Measurements from ENCODE around the gene UTP25. TPM values are rescaled to one million over a fixed set of nuclear protein-coding genes. Genes with fewer than 3 reads are reported as not detected.

Gene UTP25
- total RNA-seq, 1 experiment from 2014 or later: 12.7 TPM

GRCh38 chr1:209805875-209806760, 21.7 kb upstream of the UTP25 start, which contains the start of gene IRF6:
Gene IRF6, minus strand, starts transcription at chr1:209806142. Its CDS starts 4,729 bp downstream, at chr1:209801413.
- DNase-seq (ENCODE audit: low read depth, low spot score) (peak; percentile 88), ATAC-seq (peak; percentile 92)
- peak within 1 kb of the TSS; percentile 80 to 91 for H3K4me3 ChIP-seq (replicated peaks in 1 of 2; ENCODE audit: low read depth in 1 of 2, low read length in 2 of 2)
- CTCF ChIA-PET: interaction anchor here (0.8 to 1.7 kb wide), 3 partner anchors 17 to 58 kb away, joined by 3 to 7 read pairs (median 4); no protein-coding TSS in a partner anchor
- H3K79me2 ChIP-seq (ENCODE audit: insufficient read depth, low read length): peaks cover 28% of the 10 kb centered on the region; the same call in 1 of the 2 replicates
- H3K4me2 ChIP-seq (ENCODE audit: low read length): peak within 1 kb of the TSS; percentile 98
- H3K9ac ChIP-seq (ENCODE audit: low read length): peak within 1 kb of the TSS; percentile 87
- POLR2A ChIA-PET: interaction anchor here (0.8 to 1.8 kb wide), 2 partner anchors 17 to 21 kb away, joined by 3 to 9 read pairs; partner anchors contain the start of gene UTP25
- H2AFZ ChIP-seq (ENCODE audit: low read depth, low read length, poor library complexity, severe bottlenecking): no peak within 1 kb of the TSS
- BruUV-seq (replicated peaks): TSS peak; percentile 98
- no peaks in the 10 kb centered on the region for H4K20me1 ChIP-seq (ENCODE audit: insufficient read depth)
- no peaks in the 10 kb centered on the region for H3K36me3 ChIP-seq (ENCODE audit: control insufficient read depth in 1 of 2, insufficient read depth in 2 of 2, low read length in 2 of 2)
- H3K27me3 ChIP-seq (ENCODE audit: insufficient read depth, low read length): no peaks in the 10 kb centered on the region
- no peaks in the 10 kb centered on the region for H3K9me3 ChIP-seq (ENCODE audit: control insufficient read depth in 1 of 2, insufficient read depth in 1 of 2, low read depth in 1 of 2, low read length in 2 of 2)
- peaks cover 11 to 38% of the 10 kb centered on the region in 2 experiments for H3K4me1 ChIP-seq (ENCODE audit: control insufficient read depth in 1 of 2, insufficient read depth in 2 of 2, low read length in 2 of 2)
- RAD21 ChIA-PET (ENCODE audit: low non-redundant PET in 1 of 2, low total read pairs in 2 of 2, uncharacterized antibody in 2 of 2, unreplicated experiment in 2 of 2): interaction anchor here in 1 of 2 experiments (0.7 kb wide), 1 partner anchor 52 kb away, joined by 4 read pairs; no protein-coding TSS in a partner anchor
- peak within 1 kb of the TSS; percentile 64 for H3K27ac ChIP-seq (ENCODE audit: low read depth, low read length)
- intact Hi-C loops (cut with micrococcal nuclease): loop anchor here (1.0 kb wide), 1 partner anchor 22 kb away; the partner anchor contains the start of gene C1orf74
- no peaks in the 10 kb centered on the region for H3K9me2 ChIP-seq (ENCODE audit: insufficient read depth)
- TF ChIP-seq, protein P1, sequence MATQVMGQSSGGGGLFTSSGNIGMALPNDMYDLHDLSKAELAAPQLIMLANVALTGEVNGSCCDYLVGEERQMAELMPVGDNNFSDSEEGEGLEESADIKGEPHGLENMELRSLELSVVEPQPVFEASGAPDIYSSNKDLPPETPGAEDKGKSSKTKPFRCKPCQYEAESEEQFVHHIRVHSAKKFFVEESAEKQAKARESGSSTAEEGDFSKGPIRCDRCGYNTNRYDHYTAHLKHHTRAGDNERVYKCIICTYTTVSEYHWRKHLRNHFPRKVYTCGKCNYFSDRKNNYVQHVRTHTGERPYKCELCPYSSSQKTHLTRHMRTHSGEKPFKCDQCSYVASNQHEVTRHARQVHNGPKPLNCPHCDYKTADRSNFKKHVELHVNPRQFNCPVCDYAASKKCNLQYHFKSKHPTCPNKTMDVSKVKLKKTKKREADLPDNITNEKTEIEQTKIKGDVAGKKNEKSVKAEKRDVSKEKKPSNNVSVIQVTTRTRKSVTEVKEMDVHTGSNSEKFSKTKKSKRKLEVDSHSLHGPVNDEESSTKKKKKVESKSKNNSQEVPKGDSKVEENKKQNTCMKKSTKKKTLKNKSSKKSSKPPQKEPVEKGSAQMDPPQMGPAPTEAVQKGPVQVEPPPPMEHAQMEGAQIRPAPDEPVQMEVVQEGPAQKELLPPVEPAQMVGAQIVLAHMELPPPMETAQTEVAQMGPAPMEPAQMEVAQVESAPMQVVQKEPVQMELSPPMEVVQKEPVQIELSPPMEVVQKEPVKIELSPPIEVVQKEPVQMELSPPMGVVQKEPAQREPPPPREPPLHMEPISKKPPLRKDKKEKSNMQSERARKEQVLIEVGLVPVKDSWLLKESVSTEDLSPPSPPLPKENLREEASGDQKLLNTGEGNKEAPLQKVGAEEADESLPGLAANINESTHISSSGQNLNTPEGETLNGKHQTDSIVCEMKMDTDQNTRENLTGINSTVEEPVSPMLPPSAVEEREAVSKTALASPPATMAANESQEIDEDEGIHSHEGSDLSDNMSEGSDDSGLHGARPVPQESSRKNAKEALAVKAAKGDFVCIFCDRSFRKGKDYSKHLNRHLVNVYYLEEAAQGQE (IDR thresholded peaks at IDR 0.05; ENCODE audit: low read depth): no peak
- TF ChIP-seq CEBPB (IDR thresholded peaks at IDR 0.05; ENCODE audit: low read depth) (no peak), YY1 (IDR thresholded peaks at IDR 0.05; ENCODE audit: extremely low read depth, insufficient replicate concordance, low read depth, low read length) (peak; percentile 55), POLR2A (IDR thresholded peaks at IDR 0.05; ENCODE audit: borderline replicate concordance, extremely low read depth, insufficient read depth, insufficient read length) (peak; percentile 75), FOSL1 (IDR thresholded peaks at IDR 0.05; ENCODE audit: low read depth) (no peak), CBX3 (IDR thresholded peaks at IDR 0.05; ENCODE audit: low read depth) (no peak; the same call in 1 of the 2 replicates), EZH2phosphoT487 (IDR thresholded peaks at IDR 0.05; ENCODE audit: borderline replicate concordance) (no peak), POLR2AphosphoS5 (IDR thresholded peaks at IDR 0.05; ENCODE audit: low read depth, low read length) (peak; percentile 96), JUND (IDR thresholded peaks at IDR 0.05) (no peak), SRF (IDR thresholded peaks at IDR 0.05; ENCODE audit: low read depth) (no peak), ATF3 (IDR thresholded peaks at IDR 0.05) (no peak), ELF1 (IDR thresholded peaks at IDR 0.05; ENCODE audit: borderline replicate concordance, low read depth) (no peak), CTCF (IDR thresholded peaks at IDR 0.05 in 2 of 3, conservative IDR thresholded peaks at IDR 0.05 in 1 of 3; ENCODE audit: borderline replicate concordance in 1 of 3, insufficient read depth in 1 of 3, low read depth in 2 of 3, low read length in 2 of 3) (no peak), RAD21 (IDR thresholded peaks at IDR 0.05; ENCODE audit: low read depth) (no peak), SIN3A (IDR thresholded peaks at IDR 0.05; ENCODE audit: low read depth) (peak; percentile 73), TCF7L2 (IDR thresholded peaks at IDR 0.05; ENCODE audit: borderline replicate concordance, extremely low read depth, insufficient read depth, insufficient read length) (no peak), ZFX (IDR thresholded peaks at IDR 0.05) (peak; percentile 78), MAX (IDR thresholded peaks at IDR 0.05) (peak; percentile 72; the same call in 1 of the 2 replicates), EGR1 (IDR thresholded peaks at IDR 0.05; ENCODE audit: low read depth) (no peak), EZH2 (IDR thresholded peaks at IDR 0.05) (no peak)
